Hepatocyte (in vitro differentiated cells): ENCODE results near the gene CDCA8. TPM values are rescaled to one million over a fixed set of nuclear protein-coding genes. Genes with fewer than 3 reads are reported as not detected.

Source experiments
- DNase-seq: peaks from one replicate; pipeline ENCODE4 v3.0.0-alpha.2; 2016; ENCODE audit warnings: low spot score
- H2AFZ ChIP-seq: fragments of 200-600 bp; sonication (generic); 2 replicates; pipeline ENCODE4 v1.6.0; 2016; ENCODE audit warnings: antibody characterized with exemption, mild to moderate bottlenecking
- H3K27ac ChIP-seq: fragments of 200-600 bp; sonication (generic); 2 replicates; pipeline ENCODE4 v1.5.1; 2016; ENCODE audit warnings: mild to moderate bottlenecking
- H3K27me3 ChIP-seq: fragments of 200-600 bp; sonication (generic); 2 replicates; pipeline ENCODE4 v1.6.1; 2016
- H3K36me3 ChIP-seq: fragments of 200-600 bp; sonication (generic); replicated peaks from 2 replicates; pipeline ENCODE4 v1.5.1; 2016; ENCODE audit warnings: low read depth; ENCODE audit not compliant: insufficient read depth
- H3K4me1 ChIP-seq: fragments of 200-600 bp; sonication (generic); 2 replicates; pipeline ENCODE4 v1.5.1; 2016; ENCODE audit warnings: mild to moderate bottlenecking, moderate library complexity; ENCODE audit not compliant: insufficient read depth
- H3K4me2 ChIP-seq: fragments of 200-600 bp; sonication (generic); 2 replicates; pipeline ENCODE4 v1.6.0; 2016
- H3K4me3 ChIP-seq: fragments of 200-600 bp; sonication (generic); 2 replicates; pipeline ENCODE4 v1.5.1; 2016; ENCODE audit warnings: mild to moderate bottlenecking
- H3K79me2 ChIP-seq: fragments of 200-600 bp; sonication (generic); 2 replicates; pipeline ENCODE4 v1.6.0; 2017; ENCODE audit warnings: mild to moderate bottlenecking
- H3K9me2 ChIP-seq: fragments of 200-600 bp; sonication (generic); replicated peaks from 2 replicates; pipeline ENCODE4 v1.6.0; 2017; ENCODE audit warnings: mild to moderate bottlenecking; ENCODE audit not compliant: insufficient read depth
- H3K9me3 ChIP-seq: fragments of 200-600 bp; sonication (generic); 2 replicates; pipeline ENCODE4 v1.5.1; 2016; ENCODE audit warnings: low read depth, mild to moderate bottlenecking
- H4K20me1 ChIP-seq: fragments of 200-600 bp; sonication (generic); 2 replicates; pipeline ENCODE4 v1.6.0; 2016; ENCODE audit warnings: mild to moderate bottlenecking; ENCODE audit not compliant: insufficient read depth, poor library complexity, severe bottlenecking
- CTCF ChIP-seq: fragments of 200-600 bp; sonication (generic); IDR thresholded peaks from 2 replicates; pipeline ENCODE4 v1.5.1; 2016; ENCODE audit warnings: antibody characterized with exemption, mild to moderate bottlenecking; ENCODE audit not compliant: poor library complexity
- EZH2 ChIP-seq: fragments of 200-600 bp; sonication (generic); IDR thresholded peaks from 2 replicates; pipeline ENCODE4 v1.6.1; 2016; ENCODE audit warnings: antibody characterized with exemption, mild to moderate bottlenecking, borderline replicate concordance
- EZH2phosphoT487 ChIP-seq: fragments of 200-600 bp; sonication (generic); IDR thresholded peaks from one replicate; pipeline ENCODE4 v1.6.1; 2018; ENCODE audit warnings: antibody characterized with exemption, mild to moderate bottlenecking, low read depth, moderate library complexity; ENCODE audit not compliant: unreplicated experiment, severe bottlenecking
- WGBS: methylation state at CpG from one replicate; pipeline ENCODE4 v1.1.6; 2016; ENCODE audit warnings: low lambda C conversion rate; ENCODE audit errors: missing lambda C conversion rate; 5-methylcytosine and 5-hydroxymethylcytosine counted together
- polyA plus RNA-seq: library from polyadenylated mRNA; unstranded; fragments of >200 nt; fragmentation: Nextera tagmentation; extraction: Ambion mirVana; gene quantifications from 2 replicates; pipeline ENCODE4 v1.2.1, GENCODE V29; 2016
- total RNA-seq: library from RNA; depleted of rRNA; stranded (reverse); fragments of >200 nt; gene quantifications from 2 replicates; pipeline ENCODE4 v1.2.3, GENCODE V29; 2014

CDCA8 gene
- total and polyA plus RNA-seq, 2 experiments from 2014 or later = 4.3 to 5.4 TPM

- Histone ChIP-seq H3K4me3 (no peak overlapping the region), H3K79me2 (no peaks in the 10 kb centered on the region), H2AFZ (no peak overlapping the region), H4K20me1 (no peaks in the 10 kb centered on the region), H3K9me3 (no peaks in the 10 kb centered on the region), H3K4me2 (no peak overlapping the region), H3K9me2 (no peaks in the 10 kb centered on the region), H3K27ac (no peak overlapping the region), H3K4me1 (no peaks in the 10 kb centered on the region), H3K36me3 (no peaks in the 10 kb centered on the region), H3K27me3 (no peaks in the 10 kb centered on the region)
- no peak for TF ChIP-seq EZH2
- no peak for TF ChIP-seq EZH2phosphoT487
- TF ChIP-seq CTCF = no peak
- WGBS = 91% methylated on average over 14 of the region's 14 CpGs
- DNase-seq = no peak
These were observed 30.1 kb downstream of the CDCA8 start for GRCh38 chr1:37722181-37723071.

- 92% methylated on average over 6 of the region's 6 CpGs for WGBS
- Histone ChIP-seq H4K20me1 (no peaks in the 10 kb centered on the region), H3K9me2 (no peaks in the 10 kb centered on the region), H3K27me3 (no peaks in the 10 kb centered on the region), H3K79me2 (no peaks in the 10 kb centered on the region), H3K27ac (no peak overlapping the region), H3K4me1 (no peaks in the 10 kb centered on the region), H3K4me3 (no peak overlapping the region), H3K4me2 (no peak overlapping the region), H3K9me3 (no peaks in the 10 kb centered on the region), H3K36me3 (no peaks in the 10 kb centered on the region), H2AFZ (no peak overlapping the region)
- TF ChIP-seq EZH2phosphoT487 = no peak
- TF ChIP-seq CTCF = no peak
- no peak for TF ChIP-seq EZH2
- no peak for DNase-seq
These were observed 30.7 kb downstream of the CDCA8 start for GRCh38 chr1:37723072-37723389.

GRCh38 chr1:37723390-37724078 is 31.2 kb downstream of the CDCA8 start:
- Histone ChIP-seq H2AFZ (no peak overlapping the region), H3K27me3 (no peaks in the 10 kb centered on the region), H3K9me2 (no peaks in the 10 kb centered on the region), H3K4me1 (no peaks in the 10 kb centered on the region), H3K79me2 (no peaks in the 10 kb centered on the region), H3K4me2 (no peak overlapping the region), H3K36me3 (no peaks in the 10 kb centered on the region), H3K27ac (no peak overlapping the region), H4K20me1 (no peaks in the 10 kb centered on the region), H3K4me3 (no peak overlapping the region), H3K9me3 (no peaks in the 10 kb centered on the region)
- no peak for DNase-seq
- TF ChIP-seq EZH2phosphoT487 (no peak), EZH2 (no peak), CTCF (no peak)
- 55% methylated on average over 11 of the region's 11 CpGs for WGBS
